GM20000 (cell line): ENCODE measurements around the gene BAZ2B.

Experiments
- DNase-seq: peaks from one replicate; pipeline ENCODE4 v3.0.0; 2012; ENCODE audit warnings: low spot score
- CTCF ChIP-seq: IDR thresholded peaks from 2 replicates; pipeline ENCODE4 v1.5.1; 2012; ENCODE audit warnings: mild to moderate bottlenecking, control low read depth; ENCODE audit errors: extremely low read depth, missing control alignments

The BAZ2B gene

GRCh38 chr2:159615367-159616285, 722 bp downstream of the BAZ2B start:
- TF ChIP-seq CTCF: no peak
- DNase-seq: peak; percentile 79

GRCh38 chr2:159614534-159615366, 1.6 kb downstream of the BAZ2B start:
- no peak for DNase-seq
- TF ChIP-seq CTCF: no peak

- DNase-seq: no peak
- no peak for TF ChIP-seq CTCF
Observed at GRCh38 chr2:159613651-159614285, 2.6 kb downstream of the BAZ2B start.

- no peak for DNase-seq
- no peak for TF ChIP-seq CTCF
Observed at GRCh38 chr2:159613091-159613490, 3.3 kb downstream of the BAZ2B start.

GRCh38 chr2:159612255-159612901, 4.0 kb downstream of the BAZ2B start:
- TF ChIP-seq CTCF: no peak

GRCh38 chr2:159609811-159610549, 6.4 kb downstream of the BAZ2B start:
- no peak for TF ChIP-seq CTCF
- DNase-seq: no peak

More at GRCh38 chr2:159612255-159612901, 4.0 kb downstream of the BAZ2B start:
- DNase-seq: no peak
